Measurements from ENCODE around the gene NCF4.

The NCF4 gene

GRCh38 chr22:36860821-36861659 lies at the start of gene NCF4:
TSS of gene NCF4 (plus strand) at chr22:36861006. CDS start at chr22:36861172, 166 bp downstream.
- DNase-seq = peak; percentile 95

- peak; percentile 7 for DNase-seq
Measured at GRCh38 chr22:36811094-36811800, 49.6 kb upstream of the NCF4 start.

GRCh38 chr22:36814801-36815200 lies 46.0 kb upstream of the NCF4 start:
- DNase-seq = no peak

GRCh38 chr22:36815558-36816338 lies 45.1 kb upstream of the NCF4 start:
- no peak for DNase-seq

- DNase-seq = no peak
Measured at GRCh38 chr22:36816339-36816635, 44.5 kb upstream of the NCF4 start.

- DNase-seq = no peak
Measured at GRCh38 chr22:36816636-36817524, 43.9 kb upstream of the NCF4 start, which contains the start of gene PVALB. TSS of gene PVALB (minus strand) at chr22:36817035. CDS start at chr22:36817005, 30 bp downstream.

- no peak for DNase-seq
Measured at GRCh38 chr22:36817525-36817848, 43.3 kb upstream of the NCF4 start.

GRCh38 chr22:36818010-36818642 lies 42.7 kb upstream of the NCF4 start:
- DNase-seq = no peak

GRCh38 chr22:36819112-36819511 lies 41.7 kb upstream of the NCF4 start:
- DNase-seq = no peak

GRCh38 chr22:36822581-36822980 lies 38.2 kb upstream of the NCF4 start:
- no peak for DNase-seq

GRCh38 chr22:36823186-36823839 lies 37.5 kb upstream of the NCF4 start:
- DNase-seq = no peak

- DNase-seq = no peak
Measured at GRCh38 chr22:36824655-36825054, 36.2 kb upstream of the NCF4 start.

- no peak for DNase-seq
Measured at GRCh38 chr22:36826262-36826661, 34.5 kb upstream of the NCF4 start.

GRCh38 chr22:36828815-36829214 lies 32.0 kb upstream of the NCF4 start:
- peak; percentile 13 for DNase-seq

- no peak for DNase-seq
Measured at GRCh38 chr22:36829370-36830002, 31.3 kb upstream of the NCF4 start.

- no peak for DNase-seq
Measured at GRCh38 chr22:36830601-36831000, 30.2 kb upstream of the NCF4 start.

GRCh38 chr22:36831206-36831605 lies 29.6 kb upstream of the NCF4 start:
- peak; percentile 26 for DNase-seq

- no peak for DNase-seq
Measured at GRCh38 chr22:36831717-36832116, 29.1 kb upstream of the NCF4 start.

- no peak for DNase-seq
Measured at GRCh38 chr22:36833073-36833472, 27.7 kb upstream of the NCF4 start.

- DNase-seq = no peak
Measured at GRCh38 chr22:36835903-36836302, 24.9 kb upstream of the NCF4 start.
